CD4-positive, alpha-beta T cell treated with Interleukin-17A for 4 hours (primary cell): Measurements from ENCODE around the gene TEX35.

ENCODE experiments used
- DNase-seq: peaks from one replicate; pipeline ENCODE4 v3.0.0-alpha.2; 2020; ENCODE audit warnings: mixed read lengths

Gene TEX35

DNA sequence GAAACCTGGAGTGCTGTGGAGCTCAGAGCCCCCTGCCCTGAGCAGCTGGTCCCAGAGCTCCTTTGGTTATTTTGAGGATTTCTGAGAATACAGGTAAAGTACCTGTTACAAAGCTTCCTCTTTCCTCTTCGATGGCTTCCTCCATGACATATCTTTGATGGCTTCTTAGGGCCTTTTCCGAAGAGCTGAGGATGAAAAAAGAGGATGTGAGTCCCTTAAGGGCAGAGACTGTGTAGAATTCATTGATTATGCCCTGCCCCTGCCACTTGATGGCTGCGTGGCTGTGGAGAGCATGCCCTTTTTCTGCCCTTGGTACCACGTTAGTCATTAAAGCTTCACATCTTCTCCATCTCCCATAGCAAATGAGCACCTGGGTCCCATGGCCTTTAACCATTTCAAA is 14.2 kb downstream of the TEX35 start:
- no peak for DNase-seq

GRCh38 chr1:178528228-178528952 is 15.5 kb downstream of the TEX35 start:
- no peak for DNase-seq

DNA sequence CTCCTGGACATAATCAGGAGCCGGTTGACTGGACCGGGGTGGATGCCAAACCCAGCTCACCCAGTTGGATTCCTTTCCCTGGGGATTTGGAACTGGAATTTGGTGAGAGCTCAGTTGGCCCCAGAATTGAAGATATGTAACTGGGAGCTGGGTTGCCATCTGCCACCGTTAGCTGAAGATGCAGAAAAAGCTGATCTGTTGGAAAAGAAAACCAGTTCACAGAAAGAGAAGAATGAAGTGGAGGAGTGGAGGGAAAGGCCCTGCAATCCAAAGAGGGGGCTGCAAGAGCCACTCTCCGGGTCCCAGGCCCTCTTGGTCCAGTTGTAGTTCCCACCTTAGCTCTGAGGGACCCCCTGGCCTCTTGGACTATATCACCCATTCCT is 16.0 kb downstream of the TEX35 start:
- no peak for DNase-seq

GRCh38 chr1:178529364-178530036 is 16.6 kb downstream of the TEX35 start:
- no peak for DNase-seq

GRCh38 chr1:178530037-178530402 is 17.1 kb downstream of the TEX35 start:
- no peak for DNase-seq

- DNase-seq, result no peak
These were observed 17.6 kb downstream of the TEX35 start for GRCh38 chr1:178530502-178530901.

GRCh38 chr1:178531887-178532286 is 19.0 kb downstream of the TEX35 start:
- DNase-seq, result no peak

GRCh38 chr1:178532392-178532791 is 19.5 kb downstream of the TEX35 start:
- peak; percentile 85 for DNase-seq

DNA sequence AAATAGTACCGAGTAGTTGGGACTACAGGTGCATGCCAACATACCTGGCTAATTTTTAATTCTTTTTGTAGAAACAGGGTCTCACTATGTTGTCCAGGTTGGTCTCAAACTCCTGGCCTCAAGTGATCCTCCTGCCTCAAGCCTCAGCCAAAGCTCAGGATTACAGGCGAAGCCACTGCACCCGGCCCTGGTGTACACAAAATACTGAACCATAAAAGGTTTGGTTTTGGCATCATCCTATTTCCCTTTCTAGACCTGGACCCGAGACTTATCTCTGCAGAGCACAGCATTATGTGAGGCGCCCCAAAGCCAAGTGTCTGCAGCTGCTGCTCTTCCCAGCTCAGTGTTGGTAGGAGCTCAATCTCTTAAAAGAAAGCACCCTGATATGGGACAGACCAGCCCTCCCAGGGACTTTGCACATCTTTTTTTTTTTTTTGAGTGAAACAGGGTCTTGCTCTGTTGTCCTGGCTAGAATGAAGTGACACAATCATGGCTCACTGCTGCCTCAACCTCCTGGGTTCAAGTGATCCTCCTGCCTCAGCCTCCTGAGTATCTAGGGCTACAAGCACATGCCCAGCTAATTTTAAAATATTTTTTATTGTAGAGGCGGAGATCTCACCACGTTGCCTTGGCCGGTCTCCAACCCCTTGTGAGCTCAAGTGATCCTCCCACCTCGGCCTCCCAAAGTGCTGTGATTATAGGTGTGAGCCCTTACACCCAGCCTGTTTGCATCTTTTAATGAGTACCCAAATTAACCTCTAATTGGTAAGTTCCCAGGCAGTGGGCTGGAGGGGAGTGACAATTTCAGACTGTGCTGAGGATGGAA is 20.4 kb downstream of the TEX35 start:
- DNase-seq, result no peak

GRCh38 chr1:178534137-178534868 is 21.4 kb downstream of the TEX35 start:
- no peak for DNase-seq

GRCh38 chr1:178536329-178536728 is 23.4 kb downstream of the TEX35 start:
- DNase-seq, result no peak

GRCh38 chr1:178536844-178537371 is 24.0 kb downstream of the TEX35 start:
- DNase-seq, result no peak

DNA sequence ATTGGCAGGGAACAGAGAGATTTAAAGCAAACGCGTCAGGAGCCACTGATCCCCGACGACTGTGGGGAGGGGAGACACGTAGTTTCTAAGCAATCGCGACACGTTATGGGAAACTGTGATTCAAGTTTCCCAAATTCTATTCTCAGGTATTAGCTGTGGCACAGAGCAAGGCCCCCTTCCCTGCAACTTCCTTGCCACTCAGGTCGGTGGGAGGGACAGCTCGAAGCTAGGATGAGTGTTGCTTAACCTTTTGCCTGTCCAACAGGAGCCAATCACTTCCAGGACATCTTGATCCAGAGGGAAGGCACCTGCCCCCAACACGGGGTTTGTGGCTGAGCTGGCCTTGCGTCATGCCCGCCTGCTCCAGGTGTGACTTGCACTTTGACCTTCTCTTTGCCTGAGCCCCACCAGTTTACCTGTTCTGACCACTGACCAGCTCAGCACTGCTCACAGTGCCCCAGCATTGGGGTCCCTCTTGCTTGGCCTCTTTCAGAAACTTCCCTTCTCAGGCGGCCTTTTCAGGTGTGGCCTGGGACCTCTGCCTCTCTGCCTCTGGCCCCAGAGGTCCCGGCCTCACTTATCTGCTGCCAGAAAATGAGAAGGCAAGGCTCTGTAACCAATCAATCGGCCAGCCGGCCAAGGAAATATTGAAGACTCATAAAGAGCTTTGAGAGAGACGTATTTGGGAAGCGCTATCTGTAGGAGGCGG is 24.6 kb downstream of the TEX35 start:
- DNase-seq, result no peak

DNA sequence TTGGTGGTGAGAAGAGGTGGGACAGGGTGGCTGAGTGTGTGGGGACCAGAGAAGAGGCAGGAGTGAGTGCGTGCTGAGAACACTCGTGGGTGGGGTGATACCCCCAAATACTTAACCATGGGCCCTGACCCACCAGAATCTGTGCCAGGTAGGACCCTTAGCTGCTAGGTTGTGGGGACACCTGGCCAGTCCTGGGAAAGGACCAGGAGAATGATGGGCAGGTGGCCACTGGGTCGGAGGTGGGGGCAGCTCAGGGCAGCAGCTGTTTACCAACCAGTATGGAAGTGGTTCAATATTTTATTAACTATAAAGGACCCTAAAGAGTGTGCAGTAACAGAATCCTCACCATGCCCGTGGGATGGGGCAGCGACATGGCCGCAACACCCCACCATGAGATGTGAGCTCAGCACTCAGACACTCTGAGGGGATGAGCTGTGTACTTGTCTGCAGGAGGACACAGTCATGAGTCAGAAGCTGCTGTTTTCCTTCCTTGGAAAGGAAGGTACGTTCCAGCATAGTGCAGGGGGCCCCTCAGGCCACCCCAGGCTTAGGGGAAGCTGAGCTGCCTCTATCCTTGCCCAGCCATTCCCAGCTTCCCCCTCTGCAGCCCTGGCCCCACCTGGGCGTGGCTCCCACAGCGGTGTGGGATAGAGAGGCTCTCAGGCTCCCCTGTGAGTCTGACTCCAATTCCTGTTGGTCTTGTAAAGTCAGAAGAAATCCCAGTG is 25.4 kb downstream of the TEX35 start:
- no peak for DNase-seq

GRCh38 chr1:178539291-178539690 is 26.4 kb downstream of the TEX35 start:
- no peak for DNase-seq

GRCh38 chr1:178540204-178540603 is 27.3 kb downstream of the TEX35 start:
- no peak for DNase-seq

- no peak for DNase-seq
These were observed 27.7 kb downstream of the TEX35 start for GRCh38 chr1:178540646-178541045.

DNA sequence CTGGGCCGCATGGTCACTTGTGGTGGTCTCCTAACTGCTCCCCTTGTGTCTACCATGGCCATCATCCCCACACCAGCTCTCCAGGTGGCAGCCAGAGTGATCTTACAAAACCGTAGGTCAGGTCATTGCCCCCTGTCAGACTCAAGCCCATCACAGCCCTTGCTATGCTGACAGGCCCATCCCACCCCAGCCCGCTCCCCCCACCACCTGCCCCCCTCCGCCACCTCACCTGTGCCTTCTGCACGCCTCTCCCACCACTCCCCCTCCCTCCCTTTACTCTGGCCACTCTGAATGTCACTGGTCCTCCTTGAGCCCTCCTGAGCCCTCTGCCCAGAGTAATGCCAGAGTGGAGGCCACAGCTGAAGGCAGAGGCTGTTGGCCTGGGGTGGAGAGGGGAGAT is 28.5 kb downstream of the TEX35 start:
- no peak for DNase-seq

- peak; percentile 63 for DNase-seq
These were observed 29.1 kb downstream of the TEX35 start for GRCh38 chr1:178541829-178542553.

GRCh38 chr1:178542554-178543289 is 29.8 kb downstream of the TEX35 start:
- peak; percentile 91 for DNase-seq
